SK-N-SH (cell line): ENCODE results near the gene LYRM4.

Experiments
- CTCF ChIP-seq: fragments of 200-600 bp; sonication (generic); IDR thresholded peaks from 2 replicates; pipeline ENCODE4 v1.6.1; 2017; ENCODE audit warnings: antibody characterized with exemption, mild to moderate bottlenecking, moderate library complexity
- EP300 ChIP-seq, 2 experiments: IDR thresholded peaks; 2 replicates each; pipeline versions ENCODE4 v1.4.0 to v1.6.1; 2012; ENCODE audit warnings: borderline replicate concordance in 1 of 2, low read depth in 1 of 2, low read length in 1 of 2
- JUND ChIP-seq: IDR thresholded peaks from 2 replicates; pipeline ENCODE4 v1.4.0; 2012
- MAX ChIP-seq: IDR thresholded peaks from 2 replicates; pipeline ENCODE4 v1.4.0; 2012; ENCODE audit warnings: low read depth
- MXI1 ChIP-seq: IDR thresholded peaks from 2 replicates; pipeline ENCODE4 v1.6.1; 2012; ENCODE audit warnings: mild to moderate bottlenecking, low read depth, low read length, improper control_type of control experiment
- POLR2AphosphoS5 ChIP-seq: IDR thresholded peaks from 2 replicates; pipeline ENCODE4 v1.6.1; 2012; ENCODE audit warnings: low read depth, low read length
- RAD21 ChIP-seq: IDR thresholded peaks from 2 replicates; pipeline ENCODE4 v1.6.1; 2012; ENCODE audit warnings: mild to moderate bottlenecking, low read length
- RCOR1 ChIP-seq: fragments of 150-350 bp; IDR thresholded peaks from 2 replicates; pipeline ENCODE4 v1.6.1; 2017; ENCODE audit warnings: antibody characterized with exemption, low read length
- REST ChIP-seq: IDR thresholded peaks from 2 replicates; pipeline ENCODE4 v1.6.1; 2012; ENCODE audit warnings: mild to moderate bottlenecking, low read depth, low read length, moderate library complexity
- SIN3A ChIP-seq: IDR thresholded peaks from 2 replicates; pipeline ENCODE4 v1.6.1; 2012; ENCODE audit warnings: low read depth, mild to moderate bottlenecking, low read length, moderate library complexity, borderline replicate concordance
- TCF12 ChIP-seq: IDR thresholded peaks from 2 replicates; pipeline ENCODE4 v1.4.0; 2012
- USF1 ChIP-seq: IDR thresholded peaks from 2 replicates; pipeline ENCODE4 v1.4.0; 2012; ENCODE audit warnings: low read depth, borderline replicate concordance
- YY1 ChIP-seq: IDR thresholded peaks from 2 replicates; pipeline ENCODE4 v1.4.0; 2012; ENCODE audit warnings: low read depth, mild to moderate bottlenecking
- ZBTB33 ChIP-seq: IDR thresholded peaks from 2 replicates; pipeline ENCODE4 v1.4.0; 2012; ENCODE audit warnings: low read depth, borderline replicate concordance

GRCh38 chr6:5146398-5146797, 114.4 kb downstream of the LYRM4 start:
- TF ChIP-seq REST (no peak), CTCF (no peak), SIN3A (no peak), USF1 (no peak), ZBTB33 (no peak), RAD21 (no peak), EP300 (IDR thresholded peaks at IDR 0.05; ENCODE audit: borderline replicate concordance in 1 of 2, low read depth in 1 of 2, low read length in 1 of 2) (no peak), MAX (no peak), RCOR1 (no peak), YY1 (no peak), MXI1 (no peak), JUND (no peak), TCF12 (no peak), POLR2AphosphoS5 (no peak)
